Trophoblast cell (in vitro differentiated cells and primary cell): Measurements from ENCODE around the gene SRPK2.
A peak's percentile ranks its signal among the peaks of the same experiment; 100 is the strongest.

Experiments used
- DNase-seq, 2 donors: peaks; one replicate each; pipeline ENCODE4 v3.0.0-alpha.2; 2016
- H2AFZ ChIP-seq: 2 replicates; pipeline ENCODE4 v1.6.1; 2013; ENCODE audit warnings: low read length, moderate library complexity, mild to moderate bottlenecking; ENCODE audit not compliant: insufficient read depth, poor library complexity
- H2AK5ac ChIP-seq: 2 replicates; pipeline ENCODE4 v1.6.1; 2013; ENCODE audit warnings: mild to moderate bottlenecking, low read length
- H2BK120ac ChIP-seq: 2 replicates; pipeline ENCODE4 v1.6.1; 2013; ENCODE audit warnings: low read length, mild to moderate bottlenecking, moderate library complexity; ENCODE audit not compliant: insufficient read depth, poor library complexity
- H2BK12ac ChIP-seq: 2 replicates; pipeline ENCODE4 v1.6.1; 2013; ENCODE audit warnings: mild to moderate bottlenecking, low read length, moderate library complexity
- H2BK5ac ChIP-seq: 2 replicates; pipeline ENCODE4 v1.6.1; 2013; ENCODE audit warnings: low read length, low read depth, moderate library complexity, mild to moderate bottlenecking; ENCODE audit not compliant: poor library complexity
- H3K14ac ChIP-seq: 2 replicates; pipeline ENCODE4 v1.6.1; 2013; ENCODE audit warnings: mild to moderate bottlenecking, low read length
- H3K18ac ChIP-seq: 2 replicates; pipeline ENCODE4 v1.6.1; 2013; ENCODE audit warnings: mild to moderate bottlenecking, low read length
- H3K23ac ChIP-seq: 2 replicates; pipeline ENCODE4 v1.6.1; 2013; ENCODE audit warnings: low read length
- H3K27ac ChIP-seq: 2 replicates; pipeline ENCODE4 v1.5.1; 2013; ENCODE audit warnings: low read depth, mild to moderate bottlenecking, inconsistent platforms, low read length, moderate library complexity
- H3K27me3 ChIP-seq: 2 replicates; pipeline ENCODE4 v1.6.1; 2013; ENCODE audit warnings: inconsistent platforms, mild to moderate bottlenecking, low read length, moderate library complexity; ENCODE audit not compliant: insufficient read depth
- H3K36me3 ChIP-seq, 2 experiments: 1 replicate in 1 of 2; 2 replicates in 1 of 2; pipeline ENCODE4 v1.6.1; 2013; ENCODE audit warnings: low read length in 2 of 2, mild to moderate bottlenecking in 2 of 2, moderate library complexity in 1 of 2; ENCODE audit not compliant: insufficient read depth in 2 of 2, control insufficient read depth in 1 of 2
- H3K4ac ChIP-seq: 2 replicates; pipeline ENCODE4 v1.6.1; 2013; ENCODE audit warnings: low read depth, mild to moderate bottlenecking, low read length, moderate library complexity
- H3K4me1 ChIP-seq, 2 experiments: 1 replicate in 1 of 2; 2 replicates in 1 of 2; pipeline ENCODE4 v1.6.1; 2013; ENCODE audit warnings: low read length in 2 of 2, mild to moderate bottlenecking in 2 of 2, moderate library complexity in 1 of 2; ENCODE audit not compliant: insufficient read depth in 2 of 2, control insufficient read depth in 1 of 2
- H3K4me2 ChIP-seq: 2 replicates; pipeline ENCODE4 v1.6.1; 2013; ENCODE audit warnings: inconsistent platforms, mild to moderate bottlenecking, low read length, moderate library complexity
- H3K4me3 ChIP-seq: 2 replicates; pipeline ENCODE4 v1.5.1; 2013; ENCODE audit warnings: mild to moderate bottlenecking, low read depth, low read length, inconsistent platforms
- H3K79me1 ChIP-seq: one replicate; pipeline ENCODE4 v1.6.1; 2013; ENCODE audit warnings: low read length
- H3K79me2 ChIP-seq: 2 replicates; pipeline ENCODE4 v1.6.1; 2013; ENCODE audit warnings: low read length, mild to moderate bottlenecking; ENCODE audit not compliant: control insufficient read depth, insufficient read depth, poor library complexity
- H3K9ac ChIP-seq: 2 replicates; pipeline ENCODE4 v1.6.1; 2013; ENCODE audit warnings: mild to moderate bottlenecking, low read length
- H3K9me3 ChIP-seq: 2 replicates; pipeline ENCODE4 v1.6.1; 2013; ENCODE audit warnings: low read depth, mild to moderate bottlenecking, control low read depth, inconsistent platforms, low read length; ENCODE audit not compliant: insufficient read depth
- H4K12ac ChIP-seq: 2 replicates; pipeline ENCODE4 v1.6.1; 2013; ENCODE audit warnings: low read depth, mild to moderate bottlenecking, low read length, moderate library complexity
- H4K8ac ChIP-seq: 2 replicates; pipeline ENCODE4 v1.6.1; 2013; ENCODE audit warnings: low read depth, mild to moderate bottlenecking, low read length, moderate library complexity
- H4K91ac ChIP-seq: one replicate; pipeline ENCODE4 v1.6.1; 2013; ENCODE audit warnings: low read depth, mild to moderate bottlenecking, low read length, moderate library complexity
- WGBS: extraction: QIAGEN DNeasy Blood & Tissue Kit; methylation state at CpG from one replicate; pipeline ENCODE4 v1.1.7; 2013; ENCODE audit warnings: missing lambda C conversion rate; ENCODE audit not compliant: insufficient read length, insufficient coverage; ENCODE audit errors: extremely low coverage; 5-methylcytosine and 5-hydroxymethylcytosine counted together

Gene SRPK2

GRCh38 chr7:105355701-105356100 lies 33.0 kb downstream of the SRPK2 start:
- Histone ChIP-seq H3K4me3 (no peak overlapping the region), H3K36me3 (no peaks in the 10 kb centered on the region), H3K4me2 (no peak overlapping the region), H3K4me1 (no peaks in the 10 kb centered on the region), H3K79me1 (no peaks in the 10 kb centered on the region), H4K8ac (no peak overlapping the region), H4K12ac (no peak overlapping the region), H3K9me3 (no peaks in the 10 kb centered on the region), H3K18ac (no peak overlapping the region), H3K79me2 (no peaks in the 10 kb centered on the region), H3K4ac (no peak overlapping the region), H3K27ac (no peak overlapping the region), H2AK5ac (no peak overlapping the region), H2BK5ac (no peak overlapping the region), H3K9ac (no peak overlapping the region), H3K23ac (no peak overlapping the region), H3K14ac (no peak overlapping the region), H3K27me3 (no peaks in the 10 kb centered on the region), H4K91ac (no peak overlapping the region), H2AFZ (no peak overlapping the region), H2BK12ac (no peak overlapping the region), H2BK120ac (no peak overlapping the region)
- no CpG with 5 or more reads among the region's 6 CpGs for WGBS
- DNase-seq: no peak

- no peaks in the 10 kb centered on the region for H3K9me3 ChIP-seq
- no peak overlapping the region for H3K4ac ChIP-seq
- no peak overlapping the region for H2BK120ac ChIP-seq
- H3K4me3 ChIP-seq: no peak overlapping the region
- DNase-seq: no peak
- H3K36me3 ChIP-seq: no peaks in the 10 kb centered on the region
- H4K8ac ChIP-seq: no peak overlapping the region
- no peaks in the 10 kb centered on the region for H3K4me1 ChIP-seq
- no peak overlapping the region for H2AK5ac ChIP-seq
- no peak overlapping the region for H2AFZ ChIP-seq
- H3K14ac ChIP-seq: no peak overlapping the region
- H3K27me3 ChIP-seq: no peaks in the 10 kb centered on the region
- H3K23ac ChIP-seq: no peak overlapping the region
- H3K4me2 ChIP-seq: no peak overlapping the region
- no peak overlapping the region for H3K27ac ChIP-seq
- no CpG with 5 or more reads among the region's 2 CpGs for WGBS
- no peak overlapping the region for H3K9ac ChIP-seq
- H2BK5ac ChIP-seq: no peak overlapping the region
- H4K12ac ChIP-seq: no peak overlapping the region
- H3K79me2 ChIP-seq: no peaks in the 10 kb centered on the region
- no peak overlapping the region for H3K18ac ChIP-seq
- no peak overlapping the region for H2BK12ac ChIP-seq
- H4K91ac ChIP-seq: no peak overlapping the region
- no peaks in the 10 kb centered on the region for H3K79me1 ChIP-seq
Measured at GRCh38 chr7:105354383-105354782, 34.3 kb downstream of the SRPK2 start.

- H3K9ac ChIP-seq: no peak overlapping the region
- H3K27ac ChIP-seq: no peak overlapping the region
- peak overlapping the region; percentile 38 for H3K18ac ChIP-seq
- no peak overlapping the region for H4K12ac ChIP-seq
- H2BK12ac ChIP-seq: no peak overlapping the region
- H4K91ac ChIP-seq: no peak overlapping the region
- no peaks in the 10 kb centered on the region for H3K4me1 ChIP-seq
- H3K4ac ChIP-seq: peak overlapping the region; percentile 17
- no peak overlapping the region for H2BK5ac ChIP-seq
- no peak overlapping the region for H3K4me2 ChIP-seq
- no peak overlapping the region for H4K8ac ChIP-seq
- no peak overlapping the region for H3K23ac ChIP-seq
- H2AK5ac ChIP-seq: no peak overlapping the region
- no peaks in the 10 kb centered on the region for H3K9me3 ChIP-seq
- H3K79me2 ChIP-seq: no peaks in the 10 kb centered on the region
- no peaks in the 10 kb centered on the region for H3K79me1 ChIP-seq
- H3K36me3 ChIP-seq: no peaks in the 10 kb centered on the region
- no peak overlapping the region for H2BK120ac ChIP-seq
- no peak overlapping the region for H3K4me3 ChIP-seq
- no peak overlapping the region for H3K14ac ChIP-seq
- no peak overlapping the region for H2AFZ ChIP-seq
- no CpG with 5 or more reads among the region's 5 CpGs for WGBS
- no peak for DNase-seq
- H3K27me3 ChIP-seq: no peaks in the 10 kb centered on the region
Measured at GRCh38 chr7:105353752-105354328, 34.9 kb downstream of the SRPK2 start.

- WGBS: no CpG with 5 or more reads among the region's 4 CpGs
- Histone ChIP-seq H3K79me1 (no peaks in the 10 kb centered on the region), H3K4me3 (no peak overlapping the region), H4K91ac (no peak overlapping the region), H3K14ac (no peak overlapping the region), H2AFZ (no peak overlapping the region), H4K12ac (no peak overlapping the region), H2BK5ac (no peak overlapping the region), H3K23ac (no peak overlapping the region), H3K4me1 (no peaks in the 10 kb centered on the region), H3K18ac (no peak overlapping the region), H3K27me3 (no peaks in the 10 kb centered on the region), H2BK120ac (no peak overlapping the region), H4K8ac (no peak overlapping the region), H3K27ac (no peak overlapping the region), H2BK12ac (no peak overlapping the region), H3K4me2 (no peak overlapping the region), H3K79me2 (no peaks in the 10 kb centered on the region), H2AK5ac (no peak overlapping the region), H3K36me3 (no peaks in the 10 kb centered on the region), H3K4ac (no peak overlapping the region), H3K9ac (no peak overlapping the region), H3K9me3 (no peaks in the 10 kb centered on the region)
- peak; percentile 30 to 74 for DNase-seq
Measured at GRCh38 chr7:105352901-105353668, 35.6 kb downstream of the SRPK2 start.
